Liver (tissue), 2 donors: ENCODE measurements around the gene WWOX.

ENCODE experiments used
- CTCF ChIP-seq: fragments of 150-350 bp; IDR thresholded peaks from 2 replicates; pipeline ENCODE4 v1.5.1; 2017; ENCODE audit warnings: improper control_type of control experiment, low read depth, low read length; ENCODE audit not compliant: missing input control
- MAX ChIP-seq: IDR thresholded peaks from 2 replicates; pipeline ENCODE4 v1.6.1; 2016; ENCODE audit warnings: antibody characterized with exemption
- donor health status: healthy.

- TF ChIP-seq CTCF, result no peak
- no peak for TF ChIP-seq MAX
Measured at GRCh38 chr16:79155471-79155870, 1056.0 kb downstream of the WWOX start.
